Measurements from ENCODE around the gene APOBEC3G.

The APOBEC3G gene

DNA sequence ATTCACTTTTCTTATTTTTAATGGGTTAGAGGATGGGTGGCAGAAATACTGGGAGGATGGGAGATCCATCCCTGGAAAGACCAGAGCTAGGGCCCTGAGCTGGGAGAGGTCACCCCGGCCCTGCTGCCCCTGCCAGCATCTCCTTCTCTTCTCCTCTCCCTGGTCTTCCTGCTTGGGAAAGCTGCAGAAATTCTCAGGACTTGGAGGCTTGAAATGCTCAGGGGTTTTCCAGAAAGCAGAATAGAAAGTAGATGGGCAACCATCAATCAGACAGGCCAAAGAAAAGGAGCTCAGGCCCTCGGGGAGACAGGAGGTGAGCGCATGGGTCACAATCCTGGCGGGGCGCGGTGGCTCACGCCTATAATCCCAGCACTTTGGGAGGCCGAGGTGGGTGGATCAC is 21.5 kb downstream of the APOBEC3G start:
- ChIA-PET CTCF (interaction anchor here (0.9 to 2.3 kb wide), 15 partner anchors 12 to 228 kb away, joined by 3 to 11 read pairs (median 3); no protein-coding TSS in a partner anchor), POLR2A (interaction anchor here (0.6 kb wide), 2 partner anchors 63 to 1032 kb away, joined by 3 to 6 read pairs; no protein-coding TSS in a partner anchor)
- peak; percentile 23 for DNase-seq (ENCODE audit: extremely low spot score)

GRCh38 chr22:39101226-39101625 is 24.2 kb downstream of the APOBEC3G start:
- POLR2A ChIA-PET, result no interaction called here
- DNase-seq (ENCODE audit: extremely low spot score), result peak; percentile 18
- CTCF ChIA-PET, result interaction anchor here (1.1 kb wide), 1 partner anchor 232 kb away, joined by 3 read pairs; no protein-coding TSS in a partner anchor
- no peak for TF ChIP-seq CTCF (IDR thresholded peaks at IDR 0.05; ENCODE audit: control extremely low read depth, extremely low read depth, low read depth, missing control alignments)

More for the DNA sequence above, 21.5 kb downstream of the APOBEC3G start:
- TF ChIP-seq CTCF (IDR thresholded peaks at IDR 0.05; ENCODE audit: control extremely low read depth, extremely low read depth, low read depth, missing control alignments), result no peak

DNA sequence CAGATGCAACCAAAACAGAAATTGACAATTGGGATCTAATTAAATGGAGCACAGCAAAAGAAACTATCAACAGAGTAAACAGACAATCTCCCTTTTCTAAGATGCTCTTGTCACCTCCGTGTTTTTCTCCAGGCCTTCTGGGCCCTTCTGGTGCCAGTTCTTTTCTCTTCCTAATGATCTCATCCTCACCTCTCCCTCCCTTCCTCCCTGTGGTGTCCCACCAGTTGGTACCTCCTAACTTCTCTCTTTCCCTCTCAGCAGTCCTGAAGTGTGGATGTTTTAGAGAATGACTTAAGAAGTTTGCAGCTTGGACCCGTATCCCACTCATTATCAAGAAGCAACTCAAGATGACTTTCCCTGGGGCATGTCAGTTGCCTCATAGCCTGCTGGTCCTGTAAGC is 26.4 kb downstream of the APOBEC3G start:
- no peak for TF ChIP-seq CTCF (IDR thresholded peaks at IDR 0.05; ENCODE audit: control extremely low read depth, extremely low read depth, low read depth, missing control alignments)
- ChIA-PET POLR2A (no interaction called here), CTCF (interaction anchor here (0.9 kb wide), 1 partner anchor 11 kb away, joined by 3 read pairs; no protein-coding TSS in a partner anchor)
- DNase-seq (ENCODE audit: extremely low spot score), result no peak

GRCh38 chr22:39106326-39106725 is 29.3 kb downstream of the APOBEC3G start:
- no peak for TF ChIP-seq CTCF (IDR thresholded peaks at IDR 0.05; ENCODE audit: control extremely low read depth, extremely low read depth, low read depth, missing control alignments)
- CTCF ChIA-PET, result interaction anchor here (0.9 kb wide), 1 partner anchor 103 kb away, joined by 3 read pairs; no protein-coding TSS in a partner anchor
- POLR2A ChIA-PET, result no interaction called here
- DNase-seq (ENCODE audit: extremely low spot score), result no peak

DNA sequence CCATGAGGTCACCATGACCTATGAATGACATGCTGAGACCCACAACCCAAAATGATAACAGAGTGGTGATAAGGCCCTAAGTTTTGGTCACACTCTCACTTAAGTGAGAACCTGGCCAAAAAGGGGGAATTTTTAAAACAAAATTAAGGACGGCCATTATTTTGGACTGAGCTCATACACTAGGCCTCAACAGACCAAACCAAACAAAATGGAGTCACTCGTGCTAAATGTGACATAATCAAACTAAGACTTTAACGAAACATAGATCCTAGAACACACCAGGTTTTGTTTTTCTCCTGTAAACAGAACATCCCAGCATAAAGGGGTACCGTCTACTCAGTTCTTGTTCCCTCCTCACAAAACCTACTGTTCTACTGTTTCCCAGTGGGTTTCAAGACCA is 31.4 kb downstream of the APOBEC3G start:
- ChIA-PET CTCF (interaction anchor here (1.4 to 3.0 kb wide), 3 partner anchors 8 to 239 kb away, joined by 3 to 8 read pairs (median 6); no protein-coding TSS in a partner anchor), POLR2A (no interaction called here)
- TF ChIP-seq CTCF (IDR thresholded peaks at IDR 0.05; ENCODE audit: control extremely low read depth, extremely low read depth, low read depth, missing control alignments), result no peak
- no peak for DNase-seq (ENCODE audit: extremely low spot score)

- ChIA-PET CTCF (interaction anchor here (1.4 to 3.0 kb wide), 4 partner anchors 9 to 240 kb away, joined by 3 to 8 read pairs (median 6); no protein-coding TSS in a partner anchor), POLR2A (no interaction called here)
- TF ChIP-seq CTCF (IDR thresholded peaks at IDR 0.05; ENCODE audit: control extremely low read depth, extremely low read depth, low read depth, missing control alignments), result no peak
- DNase-seq (ENCODE audit: extremely low spot score), result no peak
Observed at GRCh38 chr22:39109361-39109760, 32.3 kb downstream of the APOBEC3G start.

Data from GM10248 (cell line).